ENCODE measurements around the gene ZNF566. TPM values are rescaled to one million over a fixed set of nuclear protein-coding genes. Genes with fewer than 3 reads are reported as not detected.
A peak's percentile ranks its signal among the peaks of the same experiment; 100 is the strongest.

The ZNF566 gene
- total RNA-seq, 1 donor from 2014 or later = 22.1 TPM

GRCh38 chr19:36436531-36436930 lies 52.8 kb downstream of the ZNF566 start:
- H3K36me3 Mint-ChIP-seq = no peaks in the 10 kb centered on the region
- DNase-seq (ENCODE audit: extremely low spot score, unreplicated experiment) = no peak
- no peak overlapping the region for H3K27ac Mint-ChIP-seq
- H3K4me3 Mint-ChIP-seq = no peak overlapping the region
- no peaks in the 10 kb centered on the region for H3K27me3 Mint-ChIP-seq
- H3K4me1 Mint-ChIP-seq (ENCODE audit: unreplicated experiment) = no peaks in the 10 kb centered on the region
- TF ChIP-seq CTCF (conservative IDR thresholded peaks at IDR 0.05) = no peak
- H3K9me3 Mint-ChIP-seq = peaks cover 11% of the 10 kb centered on the region

GRCh38 chr19:36423925-36424324 lies 65.4 kb downstream of the ZNF566 start:
- Mint-ChIP-seq H3K36me3 (no peaks in the 10 kb centered on the region), H3K4me1 (ENCODE audit: unreplicated experiment) (no peaks in the 10 kb centered on the region), H3K4me3 (no peak overlapping the region), H3K9me3 (peaks cover 9% of the 10 kb centered on the region), H3K27ac (no peak overlapping the region), H3K27me3 (no peaks in the 10 kb centered on the region)
- TF ChIP-seq CTCF (conservative IDR thresholded peaks at IDR 0.05) = no peak
- DNase-seq (ENCODE audit: extremely low spot score, unreplicated experiment) = no peak

- DNase-seq (ENCODE audit: extremely low spot score, unreplicated experiment) = no peak
- Mint-ChIP-seq H3K36me3 (peaks cover 10% of the 10 kb centered on the region), H3K27ac (no peak overlapping the region), H3K27me3 (no peaks in the 10 kb centered on the region), H3K9me3 (peaks cover 9% of the 10 kb centered on the region), H3K4me1 (ENCODE audit: unreplicated experiment) (peaks cover 7% of the 10 kb centered on the region), H3K4me3 (peak overlapping the region; percentile 34)
- no peak for TF ChIP-seq CTCF (conservative IDR thresholded peaks at IDR 0.05)
Observed at GRCh38 chr19:36421749-36422481, 67.4 kb downstream of the ZNF566 start.

- no peak overlapping the region for H3K27ac Mint-ChIP-seq
- DNase-seq (ENCODE audit: extremely low spot score, unreplicated experiment) = no peak
- H3K4me3 Mint-ChIP-seq = peak overlapping the region; percentile 30
- H3K9me3 Mint-ChIP-seq = peaks cover 8% of the 10 kb centered on the region
- H3K27me3 Mint-ChIP-seq = no peaks in the 10 kb centered on the region
- H3K36me3 Mint-ChIP-seq = peaks cover 11% of the 10 kb centered on the region
- peaks cover 7% of the 10 kb centered on the region for H3K4me1 Mint-ChIP-seq (ENCODE audit: unreplicated experiment)
- TF ChIP-seq CTCF (conservative IDR thresholded peaks at IDR 0.05) = no peak
Observed at GRCh38 chr19:36420961-36421748, 68.2 kb downstream of the ZNF566 start.

GRCh38 chr19:36418287-36419001 lies 70.9 kb downstream of the ZNF566 start, which contains the start of gene ZFP82:
ZFP82 (minus strand) TSS chr19:36418644; CDS start chr19:36409789, 8,855 bp downstream.
- no peaks in the 10 kb centered on the region for H3K27me3 Mint-ChIP-seq
- H3K4me1 Mint-ChIP-seq (ENCODE audit: unreplicated experiment) = peaks cover 7% of the 10 kb centered on the region
- peak; percentile 90 for DNase-seq (ENCODE audit: extremely low spot score, unreplicated experiment)
- TF ChIP-seq CTCF (conservative IDR thresholded peaks at IDR 0.05) = no peak
- peaks cover 4% of the 10 kb centered on the region for H3K9me3 Mint-ChIP-seq
- H3K27ac Mint-ChIP-seq = peak within 1 kb of the TSS; percentile 95
- H3K36me3 Mint-ChIP-seq = peaks cover 27% of the 10 kb centered on the region
- H3K4me3 Mint-ChIP-seq = peak within 1 kb of the TSS; percentile 97
